GM18505 (cell line): Measurements from ENCODE around the gene SLC52A1.
A peak's percentile ranks its signal among the peaks of the same experiment; 100 is the strongest.

Experiments used
- ATAC-seq: cut with Tn5 transposase; IDR thresholded peaks from one replicate; pipeline ENCODE4 v1.9.1; 2021; ENCODE audit not compliant: unreplicated experiment
- POLR2A ChIP-seq: IDR thresholded peaks from 4 replicates; pipeline ENCODE4 v1.6.1; 2011; ENCODE audit warnings: borderline replicate concordance; ENCODE audit not compliant: insufficient read depth, insufficient read length; ENCODE audit errors: extremely low read depth

Gene SLC52A1

DNA sequence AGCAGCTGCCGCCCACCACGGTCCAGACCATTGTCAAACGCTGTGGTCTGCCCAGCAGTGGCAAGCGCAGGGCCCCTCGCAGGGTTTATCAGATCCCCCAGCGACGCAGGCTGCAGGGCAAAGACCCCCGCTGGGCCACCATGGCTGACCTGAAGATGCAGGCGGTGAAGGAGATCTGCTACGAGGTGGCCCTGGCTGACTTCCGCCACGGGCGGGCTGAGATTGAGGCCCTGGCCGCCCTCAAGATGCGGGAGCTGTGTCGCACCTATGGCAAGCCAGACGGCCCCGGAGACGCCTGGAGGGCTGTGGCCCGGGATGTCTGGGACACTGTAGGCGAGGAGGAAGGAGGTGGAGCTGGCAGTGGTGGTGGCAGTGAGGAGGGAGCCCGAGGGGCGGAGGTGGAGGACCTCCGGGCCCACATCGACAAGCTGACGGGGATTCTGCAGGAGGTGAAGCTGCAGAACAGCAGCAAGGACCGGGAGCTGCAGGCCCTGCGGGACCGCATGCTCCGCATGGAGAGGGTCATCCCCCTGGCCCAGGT lies 13.0 kb downstream of the SLC52A1 start:
- no peak for TF ChIP-seq POLR2A
- ATAC-seq, result no peak

- ATAC-seq, result no peak
- TF ChIP-seq POLR2A, result no peak
Observed at GRCh38 chr17:5020502-5021023, 14.7 kb downstream of the SLC52A1 start.

GRCh38 chr17:5019475-5019956 lies 15.7 kb downstream of the SLC52A1 start:
- TF ChIP-seq POLR2A, result no peak

DNA sequence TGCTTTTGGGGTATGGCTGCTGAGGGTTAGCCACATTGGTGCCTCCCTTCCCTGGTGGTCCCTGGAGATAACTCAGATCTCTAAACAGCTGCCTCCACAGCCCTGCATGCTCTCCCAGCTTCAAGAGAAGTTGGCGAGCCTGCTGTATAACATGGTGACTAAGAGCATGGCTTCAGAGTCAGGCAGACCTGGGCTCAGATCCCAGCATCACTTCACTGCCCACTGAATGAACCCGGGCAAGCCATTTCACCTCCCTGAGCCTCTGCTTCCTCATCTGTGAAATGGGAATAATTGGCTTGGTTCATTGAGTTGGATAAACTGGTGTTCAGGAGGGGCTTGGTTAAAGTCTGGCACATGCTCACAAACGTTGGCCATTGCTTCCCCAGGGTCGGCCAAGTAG lies 20.9 kb downstream of the SLC52A1 start:
- no peak for ATAC-seq

More at GRCh38 chr17:5019475-5019956, 15.7 kb downstream of the SLC52A1 start:
- ATAC-seq, result no peak

GRCh38 chr17:5011928-5012327 lies 23.3 kb downstream of the SLC52A1 start:
- no peak for TF ChIP-seq POLR2A
- ATAC-seq, result no peak

More for the DNA sequence above, 20.9 kb downstream of the SLC52A1 start:
- TF ChIP-seq POLR2A, result no peak

DNA sequence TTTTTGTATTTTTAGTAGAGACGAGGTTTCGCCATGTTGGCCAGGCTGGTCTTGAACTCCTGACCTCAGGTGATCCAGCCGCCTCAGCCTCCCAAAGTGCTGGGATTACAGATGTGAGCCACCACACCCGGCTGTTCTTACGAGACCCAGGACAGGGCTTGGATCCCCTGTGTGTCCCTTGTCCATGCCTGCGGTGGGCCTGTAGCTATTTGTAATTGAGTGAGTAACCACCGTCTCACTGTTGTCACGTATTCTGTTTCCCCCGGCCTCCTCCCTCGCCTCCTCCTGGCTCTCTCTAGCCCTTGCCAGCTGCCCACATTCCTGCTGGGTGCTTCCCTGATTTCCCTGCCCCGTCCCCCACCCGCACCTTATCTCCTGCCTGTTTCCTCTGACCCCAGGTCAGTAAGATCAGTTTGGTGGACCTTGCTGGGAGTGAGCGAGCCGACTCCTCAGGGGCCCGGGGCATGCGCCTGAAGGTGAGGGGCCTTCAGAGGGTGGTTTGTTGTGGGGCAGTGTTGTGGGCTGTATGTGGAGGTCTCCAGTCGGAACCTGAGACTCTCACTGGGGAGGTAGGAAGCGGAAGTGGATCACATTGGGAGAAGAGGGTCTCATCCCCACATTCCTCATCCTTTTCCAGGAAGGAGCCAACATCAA lies 31.9 kb downstream of the SLC52A1 start:
- no peak for ATAC-seq
- TF ChIP-seq POLR2A, result no peak

GRCh38 chr17:5002121-5002788 lies 33.0 kb downstream of the SLC52A1 start:
- TF ChIP-seq POLR2A, result no peak
- no peak for ATAC-seq

GRCh38 chr17:5000237-5000639 lies 35.0 kb downstream of the SLC52A1 start:
- no peak for ATAC-seq
- no peak for TF ChIP-seq POLR2A

GRCh38 chr17:4999430-5000093 lies 35.7 kb downstream of the SLC52A1 start:
- ATAC-seq, result no peak
- TF ChIP-seq POLR2A, result no peak

DNA sequence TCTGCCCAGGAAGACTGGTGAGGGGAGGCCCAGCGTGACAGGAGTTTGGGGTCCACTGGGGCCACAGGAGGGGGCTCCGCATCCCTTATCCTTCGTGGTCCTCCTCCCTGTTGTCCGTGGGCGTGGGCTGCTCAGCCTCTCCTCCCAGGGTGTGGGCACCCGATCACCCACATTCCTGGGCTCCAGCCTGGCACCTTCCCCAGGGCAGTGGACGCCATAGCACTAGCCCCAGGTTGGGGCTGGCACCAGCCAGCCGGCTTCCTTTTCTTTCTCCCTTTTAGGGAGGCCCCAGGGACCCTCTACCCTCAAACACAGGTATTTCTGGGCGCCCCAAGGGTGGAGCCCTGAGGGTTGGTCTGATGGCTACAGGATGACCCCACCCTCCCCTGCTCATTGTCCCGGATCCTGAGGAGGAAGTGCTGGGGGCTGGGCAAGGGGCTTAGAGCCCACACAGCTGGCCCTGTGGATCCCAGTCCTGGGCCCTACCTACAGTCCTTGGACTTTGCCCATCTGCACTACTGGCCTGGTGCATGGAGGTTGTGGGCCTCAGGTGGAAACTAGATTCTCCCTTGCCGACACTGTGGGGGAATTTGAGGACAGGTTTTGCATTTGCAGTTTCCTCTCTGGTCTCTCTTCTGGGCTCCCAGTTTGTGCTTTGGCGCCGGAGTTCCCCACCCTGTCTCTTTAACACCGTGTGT lies 36.3 kb downstream of the SLC52A1 start:
- no peak for TF ChIP-seq POLR2A
- no peak for ATAC-seq

- peak; percentile 13 for ATAC-seq
- peak; percentile 9 for TF ChIP-seq POLR2A
Observed at GRCh38 chr17:4998027-4998731, 37.0 kb downstream of the SLC52A1 start.
